GM21367 (cell line): Measurements from ENCODE around the gene TRIM39.
"Not testable (repeated sequence)": the region's sequence is repeated elsewhere in the genome, so short reads cannot be mapped to it uniquely, and the experiment has no call there.

Experiments used
- ATAC-seq: cut with Tn5 transposase; IDR thresholded peaks from one replicate; pipeline ENCODE4 v1.9.1; 2021; ENCODE audit not compliant: unreplicated experiment

Gene TRIM39

DNA sequence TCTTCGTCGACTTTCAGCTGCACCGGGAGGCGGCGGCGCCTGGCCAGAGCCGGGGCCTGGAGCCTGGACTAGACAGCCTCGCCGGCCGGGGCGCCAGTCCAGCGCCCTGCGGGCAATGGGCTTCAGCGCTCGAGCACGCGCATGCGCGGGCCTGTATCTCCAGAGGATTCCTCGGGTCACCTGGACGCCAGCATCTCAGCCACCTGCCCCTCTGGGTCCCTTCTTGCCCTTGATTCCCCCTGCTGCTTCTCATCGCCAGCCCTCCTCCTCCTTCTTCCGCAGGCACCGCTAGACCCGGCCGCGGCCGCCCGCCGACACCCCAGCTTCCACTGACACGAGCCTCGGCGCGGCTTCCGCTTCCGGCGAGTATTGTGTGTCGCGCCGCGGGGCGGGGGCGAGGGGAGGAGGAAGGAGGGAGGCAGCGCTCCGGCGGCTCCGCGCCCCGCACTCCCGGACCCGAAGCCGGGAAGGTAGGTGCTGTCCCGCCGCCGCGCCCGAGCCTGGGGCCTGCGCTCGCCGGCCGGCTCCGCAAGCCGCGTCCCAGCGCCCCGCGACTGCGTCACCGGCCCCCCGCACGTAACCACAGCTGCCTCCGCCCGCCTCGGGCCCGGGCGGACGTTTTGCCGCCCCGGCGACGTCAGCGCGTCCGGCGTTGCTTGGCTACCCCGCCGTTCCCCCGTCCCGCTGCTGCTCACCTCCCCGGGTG lies at the start of gene TRIM39:
Gene TRIM39 (plus strand): TSS at position 402 of the 706 bp plus-strand sequence. CDS start 2,391 bp downstream, outside the sequence.
- peak; percentile 61 for ATAC-seq

DNA sequence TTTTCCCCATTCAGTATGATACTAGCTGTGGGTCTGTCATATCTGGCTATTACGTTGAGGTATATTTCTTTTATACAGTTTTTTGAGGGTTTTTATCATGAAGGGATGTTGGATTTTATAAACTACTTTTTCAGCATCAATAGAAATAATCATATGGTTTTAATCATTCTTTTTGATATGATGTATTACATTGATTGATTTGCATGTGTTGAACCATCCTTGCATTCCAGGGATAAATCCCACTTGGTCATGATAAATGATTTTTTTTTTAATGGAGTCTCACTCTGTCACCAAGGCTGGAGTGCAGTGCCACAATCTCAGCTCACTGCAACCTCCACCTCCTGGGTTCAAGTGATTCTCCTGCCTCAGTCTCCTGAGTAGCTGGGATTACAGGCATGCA lies 45.7 kb upstream of the TRIM39 start:
- not testable (repeated sequence) for ATAC-seq

DNA sequence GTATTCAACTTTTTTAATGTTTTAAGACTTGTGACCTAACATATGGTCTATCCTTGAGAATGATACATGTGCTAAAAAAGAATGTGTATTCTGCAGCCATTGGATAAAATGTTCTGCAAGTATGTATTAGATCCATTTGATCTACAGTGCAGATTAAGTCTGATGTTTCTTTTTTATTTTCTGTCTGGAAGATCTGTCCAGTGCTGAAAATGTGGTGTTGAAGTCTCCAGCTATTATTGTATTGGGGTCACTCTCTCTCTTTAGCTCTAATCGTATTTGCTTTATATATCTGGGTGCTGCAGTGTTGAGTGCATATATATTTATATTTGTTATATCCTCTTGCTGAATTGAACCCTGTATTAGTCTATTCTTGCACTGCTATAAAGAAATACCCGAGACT lies 44.2 kb upstream of the TRIM39 start:
- ATAC-seq: no peak

DNA sequence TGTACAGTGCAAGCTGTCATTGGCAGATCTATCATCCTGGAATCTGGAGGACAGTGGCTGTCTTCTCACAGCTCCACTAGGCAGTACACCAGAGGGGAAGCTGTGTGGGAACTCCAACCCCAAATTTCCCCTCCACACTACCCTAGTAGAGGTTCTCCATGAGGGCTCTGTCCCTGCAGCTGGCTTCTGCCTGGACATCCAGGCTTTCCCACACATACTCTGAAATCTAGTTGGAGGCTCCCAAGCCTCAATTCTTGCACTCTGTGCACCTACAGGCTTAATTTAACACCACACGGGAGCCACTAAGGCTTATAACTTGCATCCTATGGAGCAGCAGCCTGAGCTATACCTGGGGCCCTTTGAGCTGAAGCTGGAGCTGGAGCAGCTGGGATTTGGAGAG lies 43.0 kb upstream of the TRIM39 start:
- no peak for ATAC-seq

DNA sequence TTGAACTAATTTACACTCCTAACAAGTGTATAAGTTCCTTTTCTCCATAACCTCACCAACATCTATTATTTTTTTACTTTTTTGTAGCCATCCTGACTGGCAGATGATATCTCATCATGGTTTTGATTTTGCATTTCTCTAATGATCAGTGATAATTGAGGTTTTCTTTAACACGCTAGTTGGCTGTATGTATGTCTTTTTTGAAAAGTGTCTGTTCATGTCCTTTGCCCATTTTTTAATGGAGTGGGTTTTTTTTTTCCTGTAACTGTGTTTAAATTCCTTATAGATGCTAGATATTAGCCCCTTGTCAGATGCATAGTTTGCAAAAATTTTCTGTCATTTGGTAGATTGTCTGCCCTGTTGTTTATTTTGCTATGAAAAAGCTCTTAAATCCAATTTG lies 39.6 kb upstream of the TRIM39 start:
- ATAC-seq: no peak

DNA sequence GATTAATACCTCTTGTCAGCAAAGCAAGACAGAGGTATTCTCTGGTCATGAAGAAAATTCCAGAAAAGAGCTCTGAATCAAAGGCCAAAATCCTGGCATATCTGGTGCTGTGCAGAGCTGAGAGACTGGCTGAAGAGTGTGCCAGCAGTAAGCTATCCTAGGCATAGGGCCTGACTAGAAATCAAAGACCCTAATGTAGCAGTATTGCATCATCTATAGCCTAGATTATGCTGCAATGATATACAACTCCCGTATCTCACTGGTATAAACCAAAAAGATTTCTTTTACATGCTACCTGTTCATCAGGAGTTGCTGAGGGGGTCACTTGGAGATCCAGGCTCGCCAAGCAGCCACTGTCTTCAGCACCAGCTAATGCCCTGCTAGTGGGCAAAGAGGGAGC lies 30.9 kb upstream of the TRIM39 start:
- ATAC-seq: no peak

DNA sequence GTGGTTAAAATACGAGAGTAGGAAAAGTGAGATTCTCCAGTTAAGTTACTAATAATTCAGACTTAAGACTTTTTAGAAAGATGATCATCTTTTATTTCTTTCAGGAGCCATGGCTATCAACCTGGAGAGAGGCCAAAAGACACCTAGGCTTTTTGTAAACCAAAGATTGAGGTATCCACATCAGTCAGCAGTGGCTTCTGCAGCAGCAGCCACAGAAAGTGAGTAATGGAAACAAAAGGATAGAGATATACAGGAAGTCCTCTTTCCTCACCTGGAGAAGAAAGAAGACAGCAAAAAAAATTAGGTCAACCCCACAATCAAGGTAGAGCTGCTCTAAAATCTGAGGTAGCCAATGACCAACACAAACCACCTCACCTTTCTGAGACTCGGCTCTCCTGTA lies 22.7 kb upstream of the TRIM39 start:
- ATAC-seq: no peak

DNA sequence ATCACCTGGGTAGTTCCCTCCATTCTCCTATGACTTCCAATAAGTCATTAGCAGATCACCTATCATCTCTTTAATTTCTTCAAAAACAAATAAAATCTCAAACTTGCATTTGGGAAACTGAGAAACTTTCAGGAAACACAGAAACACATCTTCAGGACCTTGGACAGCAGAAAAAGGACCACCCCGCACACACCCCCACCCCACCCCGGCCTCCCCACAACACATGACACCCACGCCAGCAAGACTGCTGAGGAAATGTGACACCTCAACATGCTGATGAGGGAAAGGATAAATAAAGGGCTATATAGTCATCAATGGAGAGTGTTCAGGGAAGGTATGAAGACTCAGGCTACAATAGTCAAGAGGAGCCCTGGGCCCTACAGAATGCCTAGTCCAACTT lies 15.6 kb upstream of the TRIM39 start:
- no peak for ATAC-seq

DNA sequence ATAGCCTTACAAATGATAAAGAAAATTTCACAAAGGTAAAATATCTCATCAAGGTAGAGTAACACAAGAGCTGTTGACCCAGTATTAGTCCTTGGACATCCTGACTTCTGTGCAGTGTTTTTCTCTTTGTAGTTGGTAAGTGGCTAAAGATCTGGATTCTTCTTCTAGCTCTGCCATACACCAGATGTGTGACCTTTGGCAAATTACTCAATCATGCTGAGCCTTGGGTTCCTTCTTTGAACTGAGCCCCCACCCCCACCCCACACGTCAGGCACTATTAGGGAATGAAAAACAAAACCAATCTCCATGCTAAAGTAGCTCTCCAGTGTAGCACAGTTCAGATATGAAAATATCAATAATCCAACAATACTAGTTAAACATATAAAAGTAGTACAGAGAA lies 15.1 kb upstream of the TRIM39 start:
- no peak for ATAC-seq

DNA sequence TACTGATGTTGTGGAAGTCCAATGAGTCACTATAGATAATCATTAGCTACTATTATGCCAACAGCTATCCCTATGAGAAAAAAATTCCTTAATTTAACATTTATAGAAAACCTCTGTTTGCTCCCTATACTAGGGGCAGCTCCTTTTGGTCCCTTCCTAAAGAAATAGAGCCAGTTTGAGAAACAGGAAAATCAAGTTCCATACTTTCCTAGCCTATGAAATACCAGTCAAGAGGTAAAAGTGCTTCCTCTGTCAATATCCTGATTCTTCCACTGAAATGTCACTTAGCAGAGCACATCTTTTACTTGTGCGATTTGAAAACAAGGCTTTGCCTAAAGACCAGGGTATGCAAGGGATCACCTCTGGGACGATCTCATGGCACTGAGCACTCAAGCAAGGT lies 14.5 kb upstream of the TRIM39 start:
- ATAC-seq: no peak

DNA sequence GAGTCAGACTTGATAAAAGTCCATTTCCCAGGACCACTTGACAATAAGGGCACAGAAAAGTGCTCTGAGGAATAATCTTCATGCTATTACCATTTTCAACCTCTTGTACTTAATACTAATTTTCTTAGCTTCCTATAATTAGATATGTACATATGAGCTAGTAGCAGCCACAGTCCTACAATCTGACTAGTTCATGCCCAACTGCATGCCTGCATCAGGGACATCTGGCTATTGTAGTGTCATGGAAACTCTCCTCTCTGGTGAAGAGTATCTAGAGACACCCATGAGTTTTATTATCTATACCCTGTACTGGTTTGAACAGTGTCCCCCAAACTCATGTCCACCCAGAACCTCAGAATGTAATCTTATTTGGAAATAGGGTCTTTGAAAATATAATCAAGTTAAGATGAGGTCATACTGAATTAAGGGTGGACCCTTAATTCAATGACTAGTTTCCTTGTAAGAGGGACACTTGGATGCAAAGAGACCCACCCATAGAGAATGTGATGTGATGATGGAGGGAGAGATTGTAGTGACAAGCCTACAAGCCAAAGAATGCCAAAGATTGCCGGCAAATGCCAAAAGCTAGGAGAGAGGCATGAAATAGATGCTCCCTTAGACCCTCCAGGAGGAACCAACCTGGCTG lies 13.9 kb upstream of the TRIM39 start:
- no peak for ATAC-seq

DNA sequence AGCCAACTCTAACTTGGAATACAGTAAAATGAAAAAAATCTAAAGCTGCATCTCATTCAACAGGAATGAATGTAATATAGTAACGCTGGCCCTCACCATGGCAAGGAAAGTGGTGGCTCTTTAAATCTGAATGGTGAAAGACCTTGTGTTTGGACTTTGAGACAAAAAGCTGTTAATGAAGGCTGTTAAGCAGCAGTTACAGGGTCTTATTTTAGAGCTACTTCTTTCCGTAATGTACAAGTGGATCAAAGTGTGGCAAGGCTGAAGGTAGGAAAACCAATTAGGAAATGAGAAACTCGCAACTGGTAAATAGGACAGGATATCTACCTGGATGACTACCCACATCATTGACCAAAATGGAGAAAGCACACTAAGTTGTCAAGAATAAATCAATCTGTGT lies 11.6 kb upstream of the TRIM39 start:
- ATAC-seq: no peak

DNA sequence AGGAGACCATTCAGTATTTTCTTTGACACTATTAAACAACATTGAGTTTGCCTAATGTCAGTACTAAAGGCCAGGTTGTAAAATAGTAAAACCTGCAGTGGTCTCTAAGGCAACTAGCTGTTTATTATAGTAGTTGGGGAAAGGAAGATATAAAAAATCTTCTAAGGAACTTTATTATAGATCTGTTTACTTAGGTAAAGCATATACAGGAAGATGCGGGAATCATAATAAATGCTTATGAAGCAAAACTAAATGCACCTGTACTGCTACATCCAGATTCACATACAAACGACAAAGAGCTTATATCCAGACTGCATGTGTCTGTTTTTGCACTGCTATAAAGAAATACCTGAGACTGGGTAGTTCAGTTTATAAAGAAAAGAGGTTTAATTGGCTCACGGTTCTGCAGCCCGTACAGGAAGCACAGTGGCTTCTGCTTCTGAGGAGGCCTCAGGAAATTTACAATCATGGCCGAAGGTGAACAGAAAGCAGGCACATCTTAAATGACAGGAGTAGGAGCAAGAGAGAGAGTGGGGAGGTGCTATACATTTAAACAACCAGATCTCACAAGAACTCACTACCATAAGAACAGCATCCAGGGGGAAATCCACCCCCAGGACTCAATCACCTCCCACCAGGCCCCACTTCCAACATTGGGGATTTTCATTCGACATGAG lies 8.7 kb upstream of the TRIM39 start:
- no peak for ATAC-seq

DNA sequence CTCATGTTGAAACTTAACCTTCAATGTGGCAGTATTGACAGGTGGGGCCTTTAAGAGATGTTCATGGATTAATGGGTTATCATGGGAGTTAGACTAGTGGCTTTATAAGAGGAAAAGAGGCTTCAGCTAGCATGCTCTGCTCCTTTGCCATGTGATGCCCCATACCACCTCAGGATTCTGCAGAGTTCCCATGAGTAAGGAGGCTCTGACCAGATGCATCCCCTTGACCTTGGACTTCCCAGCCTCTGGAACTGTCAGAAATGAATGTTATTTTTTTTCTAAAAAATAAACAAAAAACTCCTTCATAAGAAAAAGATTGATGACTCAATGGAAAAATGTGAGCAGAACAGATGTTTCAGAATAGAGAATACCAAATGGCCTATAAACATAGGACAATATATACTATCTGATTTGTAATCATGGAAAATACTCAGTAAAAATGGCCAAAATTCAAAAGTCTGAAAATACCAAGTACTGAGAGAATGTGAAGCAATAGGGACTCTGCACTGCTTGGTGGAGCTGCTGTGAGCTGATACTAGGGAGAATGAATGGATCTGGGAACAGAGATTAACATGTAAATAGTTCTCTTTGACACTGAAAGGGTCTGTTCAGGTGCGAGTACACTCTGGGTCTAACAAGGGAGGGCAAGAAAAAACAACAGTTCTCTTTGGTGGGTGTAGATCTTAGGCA lies 7.4 kb upstream of the TRIM39 start:
- no peak for ATAC-seq

DNA sequence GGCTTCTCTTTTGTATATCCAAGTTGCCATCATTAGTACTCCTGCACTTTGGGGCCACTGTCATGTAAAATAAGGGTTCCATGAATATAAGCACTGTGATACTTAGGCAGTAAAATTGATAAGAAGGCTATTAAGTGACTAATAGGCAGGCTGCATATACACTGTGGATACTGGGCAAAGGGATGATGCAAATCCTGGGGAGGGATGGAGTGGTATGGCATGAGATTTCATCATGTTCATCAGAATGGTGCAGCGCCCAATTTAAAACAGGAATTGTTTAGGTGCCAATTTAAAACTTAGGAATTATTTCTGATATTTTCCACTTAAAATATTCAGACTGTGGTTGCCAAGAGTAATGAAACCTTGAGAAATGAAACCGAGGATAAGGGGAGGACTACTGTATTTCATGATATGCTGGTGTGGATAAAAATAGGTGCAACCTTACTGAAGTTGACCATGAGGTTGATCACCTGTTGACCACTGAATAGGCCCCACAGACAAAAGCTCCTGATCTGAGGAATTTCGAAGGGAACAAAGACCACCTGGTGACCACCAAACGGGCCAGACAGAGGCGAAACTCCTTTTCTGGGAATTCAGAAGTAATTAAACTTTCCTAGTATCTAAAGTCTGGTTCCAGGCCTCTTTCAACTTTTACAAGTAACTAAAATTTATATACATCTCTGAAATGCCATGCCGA lies 4.9 kb upstream of the TRIM39 start:
- no peak for ATAC-seq

DNA sequence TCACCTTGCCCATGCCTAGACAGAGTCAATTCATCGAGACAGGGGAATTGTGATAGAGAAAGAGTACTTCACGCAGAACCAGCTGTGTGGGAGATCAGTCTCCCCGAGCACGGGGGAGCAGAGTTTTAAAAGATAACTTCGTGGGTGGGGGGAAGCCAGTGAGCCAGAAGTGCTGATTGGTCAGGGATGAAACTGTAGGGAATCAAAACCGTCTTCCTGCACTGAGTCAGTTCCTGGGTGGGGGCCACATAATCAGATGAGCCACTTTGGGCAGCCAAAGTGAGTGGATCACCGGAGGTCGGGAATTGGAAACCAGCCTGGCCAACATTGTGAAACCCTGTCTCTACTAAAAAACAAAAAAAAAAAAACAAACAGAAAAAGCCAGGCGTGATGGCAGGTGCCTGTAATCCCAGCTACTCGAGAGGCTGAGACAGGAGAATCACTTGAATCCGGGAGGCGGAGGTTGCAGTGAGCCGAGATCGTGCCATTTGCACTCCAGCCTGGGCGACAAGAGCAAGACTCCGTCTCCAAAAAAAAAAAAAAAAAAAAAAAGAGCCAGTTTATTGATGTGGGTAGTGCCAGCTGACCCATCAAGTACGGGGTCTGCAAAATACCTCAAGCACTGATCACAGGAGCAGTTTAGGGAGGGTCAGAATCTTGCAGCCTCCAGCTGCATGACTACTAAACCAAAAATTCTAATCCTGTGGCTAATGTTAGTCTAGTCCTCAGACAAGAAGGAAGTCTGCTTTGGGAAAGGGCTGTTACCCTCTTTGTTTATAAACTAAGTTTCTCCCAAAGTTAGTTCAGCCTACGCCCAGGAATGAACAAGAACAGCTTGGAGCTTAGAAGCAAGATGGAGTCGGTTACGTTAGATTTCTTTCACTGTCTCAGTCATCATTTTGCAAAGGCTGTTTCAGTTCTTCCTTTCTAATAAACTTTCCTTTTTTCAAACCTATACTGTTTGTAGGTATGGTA lies 3.9 kb upstream of the TRIM39 start:
- no peak for ATAC-seq

DNA sequence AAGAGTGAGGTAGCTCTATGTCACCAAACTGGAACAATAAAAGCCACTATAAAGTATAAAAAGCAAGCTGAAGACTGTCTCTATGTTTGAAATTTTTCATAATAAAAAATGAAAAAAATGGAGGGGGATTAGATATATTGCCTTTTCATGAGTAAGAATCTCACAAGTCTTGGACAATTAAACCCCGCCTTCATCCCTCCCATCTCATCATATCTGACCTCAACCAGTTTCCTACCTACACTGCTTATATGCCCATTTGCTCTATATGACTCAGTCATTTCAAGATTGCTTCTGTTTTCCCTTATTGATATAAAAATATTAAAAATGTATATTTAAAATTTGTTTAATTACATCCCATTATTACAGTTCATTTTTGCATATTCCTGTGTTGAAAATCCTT lies 2.9 kb upstream of the TRIM39 start:
- ATAC-seq: no peak

DNA sequence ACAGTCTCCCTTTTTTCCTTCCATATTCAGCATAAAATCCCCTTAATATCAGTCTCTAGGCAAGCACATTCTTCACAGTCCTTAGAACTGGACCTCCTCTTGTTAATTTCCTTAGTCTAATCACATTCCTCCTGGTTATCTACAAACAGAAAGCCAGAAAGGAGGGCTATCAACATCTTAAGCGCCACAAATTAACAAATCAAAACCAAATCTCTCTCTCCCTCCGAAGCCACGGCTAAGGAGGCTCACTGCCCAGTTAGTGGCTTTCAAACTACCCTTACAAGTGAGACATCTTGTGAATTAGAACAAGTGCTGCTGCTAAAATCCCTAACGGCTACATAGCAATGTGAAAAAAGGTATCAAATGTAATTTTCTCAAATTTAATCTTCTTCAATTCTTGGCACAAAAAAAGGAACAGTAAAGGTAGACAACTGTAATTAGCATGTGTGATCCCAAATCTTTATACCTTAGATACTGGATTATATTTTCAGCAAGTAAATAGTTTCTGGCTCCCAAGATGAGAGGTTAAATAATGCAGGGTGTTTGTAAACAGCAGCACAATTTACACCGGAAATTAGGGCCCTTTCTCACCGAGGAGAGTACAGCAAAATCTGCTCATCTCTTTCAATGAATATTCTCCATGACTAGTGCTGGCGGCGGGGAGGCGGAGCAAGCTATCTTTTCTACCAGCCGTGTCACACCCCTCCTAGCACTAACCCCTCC lies 1.4 kb upstream of the TRIM39 start:
- ATAC-seq: no peak

DNA sequence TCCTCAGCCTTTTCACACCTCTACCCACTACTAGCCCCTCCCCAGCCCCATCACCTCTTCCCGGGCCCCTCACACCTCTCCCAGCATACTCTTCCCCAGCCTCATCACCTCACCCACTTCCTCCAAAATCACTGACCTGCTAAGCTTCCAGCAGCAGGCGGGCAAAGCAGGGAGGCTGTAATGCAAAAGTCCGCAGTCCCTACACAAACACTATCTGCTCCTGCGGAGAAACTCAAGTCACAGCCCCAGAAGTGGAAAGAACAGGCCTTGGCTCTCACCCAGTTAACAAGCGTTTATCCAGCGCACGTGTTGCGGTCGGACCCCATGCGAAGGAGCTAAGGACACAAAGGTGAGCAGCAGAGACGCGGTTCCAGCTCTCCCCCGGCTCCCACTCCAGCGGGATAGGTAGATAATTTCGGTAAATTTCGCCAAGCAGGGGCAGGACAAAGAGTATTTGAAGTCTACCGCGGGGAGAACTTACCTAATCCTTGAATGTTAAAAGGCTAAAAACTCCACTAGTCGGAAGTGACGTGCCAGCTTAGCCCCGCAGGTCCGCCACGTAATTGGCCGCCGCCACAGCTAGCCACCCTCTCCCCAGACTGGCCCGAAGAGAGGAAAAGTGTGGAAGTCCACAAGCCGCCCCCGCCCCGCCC lies 728 bp upstream of the TRIM39 start:
- ATAC-seq: peak; percentile 29
